Activated CD4-positive, alpha-beta T cell treated with anti-CD3 and anti-CD28 coated beads for 1 hour (primary cell): ENCODE results near the gene TSHZ3.

Experiments used
- DNase-seq: peaks from one replicate; pipeline ENCODE4 v3.0.0-alpha.2; 2020

Gene TSHZ3

GRCh38 chr19:31310432-31311133 is 38.7 kb downstream of the TSHZ3 start:
- no peak for DNase-seq

GRCh38 chr19:31308781-31309180 is 40.5 kb downstream of the TSHZ3 start:
- no peak for DNase-seq

- no peak for DNase-seq
Observed at GRCh38 chr19:31307071-31307669, 42.1 kb downstream of the TSHZ3 start.

GRCh38 chr19:31306006-31306753 is 43.1 kb downstream of the TSHZ3 start:
- no peak for DNase-seq

GRCh38 chr19:31304831-31305312 is 44.4 kb downstream of the TSHZ3 start:
- no peak for DNase-seq

GRCh38 chr19:31303262-31303815 is 45.9 kb downstream of the TSHZ3 start:
- no peak for DNase-seq

GRCh38 chr19:31301306-31301980 is 47.8 kb downstream of the TSHZ3 start:
- DNase-seq = no peak

- no peak for DNase-seq
Observed at GRCh38 chr19:31300422-31300821, 48.8 kb downstream of the TSHZ3 start.

- DNase-seq = no peak
Observed at GRCh38 chr19:31299665-31300064, 49.6 kb downstream of the TSHZ3 start.

- no peak for DNase-seq
Observed at GRCh38 chr19:31297991-31298390, 51.2 kb downstream of the TSHZ3 start.

GRCh38 chr19:31296741-31297390 is 52.4 kb downstream of the TSHZ3 start:
- DNase-seq = no peak

- no peak for DNase-seq
Observed at GRCh38 chr19:31294189-31294588, 55.0 kb downstream of the TSHZ3 start.

- DNase-seq = no peak
Observed at GRCh38 chr19:31292639-31293185, 56.5 kb downstream of the TSHZ3 start.

- no peak for DNase-seq
Observed at GRCh38 chr19:31290931-31291590, 58.2 kb downstream of the TSHZ3 start.

- DNase-seq = no peak
Observed at GRCh38 chr19:31289976-31290375, 59.3 kb downstream of the TSHZ3 start.

- DNase-seq = no peak
Observed at GRCh38 chr19:31289381-31289880, 59.8 kb downstream of the TSHZ3 start.

GRCh38 chr19:31286491-31286890 is 62.7 kb downstream of the TSHZ3 start:
- DNase-seq = no peak

- DNase-seq = no peak
Observed at GRCh38 chr19:31285744-31286143, 63.5 kb downstream of the TSHZ3 start.

- DNase-seq = no peak
Observed at GRCh38 chr19:31284621-31285020, 64.6 kb downstream of the TSHZ3 start.

GRCh38 chr19:31283701-31284100 is 65.5 kb downstream of the TSHZ3 start:
- DNase-seq = no peak

- DNase-seq = no peak
Observed at GRCh38 chr19:31282346-31282745, 66.9 kb downstream of the TSHZ3 start.
